Chondrocyte (in vitro differentiated cells): ENCODE measurements around the gene MAML2. TPM values are rescaled to one million over a fixed set of nuclear protein-coding genes. Genes with fewer than 3 reads are reported as not detected.

Experiments
- DNase-seq: peaks from one replicate; pipeline ENCODE4 v3.0.0; 2021; ENCODE audit warnings: mixed read lengths, low spot score
- H3K27ac Mint-ChIP-seq: one replicate; pipeline ENCODE4 v1.8.0; 2021; ENCODE audit warnings: mild to moderate bottlenecking, moderate library complexity, mixed read lengths; ENCODE audit not compliant: unreplicated experiment
- H3K27me3 Mint-ChIP-seq: 2 replicates; pipeline ENCODE4 v1.8.0; 2021; ENCODE audit warnings: low read depth, mixed read lengths
- H3K36me3 Mint-ChIP-seq: 2 replicates; pipeline ENCODE4 v1.8.0; 2021; ENCODE audit warnings: low read depth, mixed read lengths
- H3K4me1 Mint-ChIP-seq: 2 replicates; pipeline ENCODE4 v1.8.0; 2021; ENCODE audit warnings: low read depth, mild to moderate bottlenecking, mixed read lengths
- H3K4me3 Mint-ChIP-seq: one replicate; pipeline ENCODE4 v1.8.0; 2021; ENCODE audit warnings: mild to moderate bottlenecking, moderate library complexity, mixed read lengths; ENCODE audit not compliant: unreplicated experiment
- H3K9me3 Mint-ChIP-seq: 2 replicates; pipeline ENCODE4 v1.8.0; 2021; ENCODE audit warnings: low read depth, mixed read lengths
- total RNA-seq: library from RNA; stranded (reverse); gene quantifications from 3 replicates; pipeline ENCODE4 v1.2.1, GENCODE V29; 2021
- TF ChIP-seq, protein P1 (sequence below): fragments of 200-600 bp; sonication (generic); IDR thresholded peaks from 2 replicates; pipeline ENCODE4 v1.5.0; 2021; ENCODE audit warnings: antibody characterized with exemption, mild to moderate bottlenecking, moderate library complexity

MAML2 gene
- total RNA-seq, 1 donor from 2014 or later = 19.0 TPM

DNA sequence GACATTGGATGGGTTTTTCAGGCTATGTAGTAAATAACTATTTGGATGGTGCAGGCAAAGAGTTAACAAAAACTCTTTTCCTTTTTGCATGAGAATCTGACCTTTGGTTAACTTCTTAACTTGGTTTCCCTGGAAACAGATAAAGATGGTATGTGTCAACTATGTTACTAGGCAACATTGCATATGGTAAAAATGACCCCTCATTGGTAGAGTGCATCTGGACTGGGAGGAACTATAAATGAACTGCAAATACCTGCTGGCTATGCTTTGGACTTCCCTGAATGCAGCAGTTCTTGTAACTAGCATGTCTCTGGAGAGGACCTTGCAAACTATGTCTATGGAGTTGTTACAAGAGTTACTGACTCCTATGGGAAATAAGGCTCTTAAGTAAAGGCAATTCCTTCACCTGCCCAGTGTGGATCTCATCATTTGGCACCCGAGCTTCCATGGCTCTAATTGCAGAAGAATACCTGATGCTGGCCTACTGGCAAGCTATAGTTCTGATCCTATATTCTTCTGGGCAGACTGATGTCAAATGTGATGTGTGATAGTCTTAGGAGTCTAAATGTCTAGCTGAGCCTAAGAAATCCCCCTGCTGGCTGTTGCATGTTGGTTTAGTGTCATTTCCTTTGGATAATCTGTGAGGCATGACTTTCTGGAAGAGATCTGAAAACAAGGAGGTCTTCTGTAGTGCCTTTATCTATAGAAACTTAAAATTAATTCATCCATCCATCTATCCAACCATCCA is 292.4 kb downstream of the MAML2 start:
- Mint-ChIP-seq H3K27me3 (no peaks in the 10 kb centered on the region), H3K27ac (no peak overlapping the region), H3K4me1 (peaks cover 62% of the 10 kb centered on the region), H3K36me3 (no peaks in the 10 kb centered on the region), H3K9me3 (no peaks in the 10 kb centered on the region), H3K4me3 (no peak overlapping the region)
- no peak for DNase-seq
- TF ChIP-seq, protein P1, sequence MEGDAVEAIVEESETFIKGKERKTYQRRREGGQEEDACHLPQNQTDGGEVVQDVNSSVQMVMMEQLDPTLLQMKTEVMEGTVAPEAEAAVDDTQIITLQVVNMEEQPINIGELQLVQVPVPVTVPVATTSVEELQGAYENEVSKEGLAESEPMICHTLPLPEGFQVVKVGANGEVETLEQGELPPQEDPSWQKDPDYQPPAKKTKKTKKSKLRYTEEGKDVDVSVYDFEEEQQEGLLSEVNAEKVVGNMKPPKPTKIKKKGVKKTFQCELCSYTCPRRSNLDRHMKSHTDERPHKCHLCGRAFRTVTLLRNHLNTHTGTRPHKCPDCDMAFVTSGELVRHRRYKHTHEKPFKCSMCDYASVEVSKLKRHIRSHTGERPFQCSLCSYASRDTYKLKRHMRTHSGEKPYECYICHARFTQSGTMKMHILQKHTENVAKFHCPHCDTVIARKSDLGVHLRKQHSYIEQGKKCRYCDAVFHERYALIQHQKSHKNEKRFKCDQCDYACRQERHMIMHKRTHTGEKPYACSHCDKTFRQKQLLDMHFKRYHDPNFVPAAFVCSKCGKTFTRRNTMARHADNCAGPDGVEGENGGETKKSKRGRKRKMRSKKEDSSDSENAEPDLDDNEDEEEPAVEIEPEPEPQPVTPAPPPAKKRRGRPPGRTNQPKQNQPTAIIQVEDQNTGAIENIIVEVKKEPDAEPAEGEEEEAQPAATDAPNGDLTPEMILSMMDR = peak; percentile 30

DNA sequence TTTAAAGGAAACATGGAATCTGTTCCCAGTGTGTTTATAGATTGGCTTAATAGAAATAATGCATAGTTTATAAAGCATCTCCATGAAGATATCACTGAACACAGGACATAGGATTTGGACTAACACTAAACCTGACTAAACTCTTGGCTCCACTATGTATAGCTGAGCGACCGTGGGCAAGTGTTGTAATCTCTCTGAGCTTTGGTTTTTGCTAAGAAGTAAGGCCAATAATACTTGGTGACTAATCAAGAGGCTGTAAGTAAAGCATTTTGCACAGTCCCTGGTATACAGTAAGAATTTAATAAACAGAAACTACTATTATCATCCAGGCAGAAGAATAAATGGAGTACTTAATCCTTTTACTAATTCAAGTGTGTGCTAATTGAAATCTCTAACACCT is 293.6 kb downstream of the MAML2 start:
- H3K27ac Mint-ChIP-seq = no peak overlapping the region
- H3K9me3 Mint-ChIP-seq = no peaks in the 10 kb centered on the region
- no peaks in the 10 kb centered on the region for H3K36me3 Mint-ChIP-seq
- TF ChIP-seq, protein P1 = no peak
- no peak overlapping the region for H3K4me3 Mint-ChIP-seq
- H3K27me3 Mint-ChIP-seq = no peaks in the 10 kb centered on the region
- DNase-seq = no peak
- peaks cover 55% of the 10 kb centered on the region for H3K4me1 Mint-ChIP-seq

DNA sequence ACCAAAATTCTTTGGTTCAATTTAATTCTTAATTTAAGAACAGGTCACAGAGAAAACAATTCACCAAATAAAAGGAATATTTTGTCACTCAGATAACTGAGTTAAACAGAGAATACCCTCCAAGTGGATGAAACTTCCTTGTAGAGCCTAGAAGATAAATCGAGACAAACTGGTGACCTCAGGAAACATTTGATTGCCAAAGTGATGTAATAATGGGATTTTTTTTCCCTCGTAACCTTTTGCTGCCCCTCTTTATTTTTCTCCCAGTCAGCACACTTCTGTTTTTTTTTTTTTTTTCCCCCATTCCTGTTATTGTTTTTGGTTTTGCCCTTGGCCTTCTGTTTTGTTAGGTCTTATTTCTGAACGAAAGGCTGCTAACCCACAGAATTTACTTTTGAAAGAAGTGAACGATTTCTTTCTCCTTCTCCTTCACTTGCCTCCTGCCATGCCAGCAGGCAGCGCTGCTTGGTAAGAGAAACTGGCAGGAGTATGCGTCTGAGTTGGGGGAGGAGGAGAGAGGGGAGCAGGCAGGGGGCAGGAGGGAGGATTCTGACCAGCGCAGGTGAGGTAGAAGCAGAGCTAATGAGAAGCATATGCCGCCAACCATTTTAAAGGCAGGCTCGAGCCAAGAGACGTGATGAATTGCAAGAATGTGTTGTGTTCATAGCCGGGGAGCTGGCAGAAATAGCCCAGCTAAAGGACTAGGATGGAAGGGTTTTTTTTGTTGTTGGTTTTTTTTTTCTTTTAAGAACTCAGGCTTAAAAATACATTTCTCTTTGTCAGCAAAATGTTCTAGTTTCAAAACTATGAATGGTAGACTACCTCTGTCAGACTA is 297.2 kb downstream of the MAML2 start:
- no peaks in the 10 kb centered on the region for H3K9me3 Mint-ChIP-seq

DNA sequence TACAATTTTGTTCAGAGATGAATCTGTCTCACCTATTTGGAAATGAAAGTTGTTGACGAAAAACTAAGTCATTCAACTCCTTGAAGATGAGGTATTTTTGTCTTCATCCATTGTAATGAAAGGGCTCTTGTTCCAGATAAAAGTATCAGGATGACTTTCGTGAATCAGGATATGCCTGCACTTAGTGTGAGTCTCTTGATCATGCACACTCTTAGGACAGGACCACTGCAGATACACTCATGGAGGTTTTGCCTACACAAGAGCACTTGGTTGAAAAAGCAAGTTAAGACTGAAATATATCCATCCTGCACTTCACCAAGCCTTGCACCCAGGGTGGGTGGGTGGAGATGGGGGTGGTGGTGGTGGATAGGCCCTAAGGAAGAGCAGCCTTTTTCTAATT is 298.2 kb downstream of the MAML2 start:
- H3K4me3 Mint-ChIP-seq = no peak overlapping the region
- no peaks in the 10 kb centered on the region for H3K9me3 Mint-ChIP-seq
- H3K27ac Mint-ChIP-seq = no peak overlapping the region
- H3K27me3 Mint-ChIP-seq = no peaks in the 10 kb centered on the region
- H3K4me1 Mint-ChIP-seq = peaks cover 21% of the 10 kb centered on the region
- H3K36me3 Mint-ChIP-seq = peaks cover 4% of the 10 kb centered on the region
- TF ChIP-seq, protein P1 = no peak
- DNase-seq = no peak

More for the DNA sequence above, 297.2 kb downstream of the MAML2 start:
- TF ChIP-seq, protein P1 = peak; percentile 80
- DNase-seq = no peak
- no peaks in the 10 kb centered on the region for H3K27me3 Mint-ChIP-seq
- H3K4me3 Mint-ChIP-seq = peak overlapping the region; percentile 64
- peak overlapping the region; percentile 98 for H3K27ac Mint-ChIP-seq
- peaks cover 4% of the 10 kb centered on the region for H3K36me3 Mint-ChIP-seq
- H3K4me1 Mint-ChIP-seq = peaks cover 29% of the 10 kb centered on the region

DNA sequence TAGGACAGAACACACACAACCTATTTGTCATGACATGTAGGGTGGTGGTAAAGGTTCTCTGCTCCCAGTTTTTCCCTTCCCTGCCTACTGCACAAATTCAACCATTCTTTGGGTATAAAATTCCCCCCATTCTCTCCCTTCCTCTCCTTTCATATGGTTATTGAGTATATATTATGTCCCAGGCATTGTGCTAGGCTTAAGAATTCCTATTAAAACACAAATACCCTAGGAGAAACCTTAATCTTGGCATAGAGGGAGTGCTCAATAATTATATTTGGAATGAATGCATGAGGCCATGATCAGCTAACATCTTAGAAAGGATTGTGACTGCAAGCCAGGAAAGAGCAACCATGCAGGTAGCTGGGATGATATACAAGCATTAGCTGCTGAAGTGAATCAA is 298.7 kb downstream of the MAML2 start:
- Mint-ChIP-seq H3K4me3 (no peak overlapping the region), H3K27ac (no peak overlapping the region), H3K27me3 (no peaks in the 10 kb centered on the region), H3K9me3 (no peaks in the 10 kb centered on the region), H3K4me1 (peaks cover 21% of the 10 kb centered on the region), H3K36me3 (peaks cover 4% of the 10 kb centered on the region)
- TF ChIP-seq, protein P1 = no peak
- DNase-seq = no peak
